ENCODE measurements around the gene ABHD1.

The ABHD1 gene

GRCh38 chr2:27086724-27087593 lies 36.7 kb upstream of the ABHD1 start, which contains the start of gene KHK:
TSS of gene KHK (plus strand) at chr2:27086772. CDS start at chr2:27087260, 488 bp downstream.
- DNase-seq: no peak

- DNase-seq: no peak
Measured at GRCh38 chr2:27087823-27088410, 35.7 kb upstream of the ABHD1 start.

GRCh38 chr2:27088634-27089033 lies 35.0 kb upstream of the ABHD1 start:
- no peak for DNase-seq

GRCh38 chr2:27089111-27089954 lies 34.3 kb upstream of the ABHD1 start:
- no peak for DNase-seq

GRCh38 chr2:27091746-27092695 lies 31.6 kb upstream of the ABHD1 start:
- DNase-seq: no peak

- no peak for DNase-seq
Measured at GRCh38 chr2:27092696-27093429, 30.8 kb upstream of the ABHD1 start.

GRCh38 chr2:27093430-27094352 lies 29.9 kb upstream of the ABHD1 start:
- DNase-seq: no peak

- DNase-seq: no peak
Measured at GRCh38 chr2:27094353-27094984, 29.1 kb upstream of the ABHD1 start.

- DNase-seq: no peak
Measured at GRCh38 chr2:27095427-27095744, 28.2 kb upstream of the ABHD1 start.

GRCh38 chr2:27095745-27096651 lies 27.6 kb upstream of the ABHD1 start:
- peak; percentile 53 for DNase-seq

- no peak for DNase-seq
Measured at GRCh38 chr2:27096748-27097297, 26.8 kb upstream of the ABHD1 start.

GRCh38 chr2:27097341-27097740 lies 26.3 kb upstream of the ABHD1 start:
- DNase-seq: no peak

GRCh38 chr2:27099334-27099955 lies 24.2 kb upstream of the ABHD1 start:
- DNase-seq: no peak

GRCh38 chr2:27100036-27100435 lies 23.6 kb upstream of the ABHD1 start:
- no peak for DNase-seq

GRCh38 chr2:27102329-27102728 lies 21.3 kb upstream of the ABHD1 start:
- no peak for DNase-seq

GRCh38 chr2:27105981-27106380 lies 17.6 kb upstream of the ABHD1 start:
- no peak for DNase-seq

GRCh38 chr2:27108221-27108620 lies 15.4 kb upstream of the ABHD1 start:
- DNase-seq: no peak

GRCh38 chr2:27109083-27109482 lies 14.5 kb upstream of the ABHD1 start:
- DNase-seq: no peak

All from fibroblast of skin of scalp (primary cell).